Right lobe of liver (tissue), 4 donors: Measurements from ENCODE around the gene PTPN6.

ENCODE experiments used
- POLR2A ChIP-seq: fragments of 450-650 bp; IDR thresholded peaks from one replicate; pipeline ENCODE4 v1.6.1; 2017; ENCODE audit warnings: antibody characterized with exemption, mild to moderate bottlenecking
- TF ChIP-seq, protein P1 (sequence below), 4 donors: fragments of 200-600 bp in 3 of 4; fragments of 450-650 bp in 1 of 4; IDR thresholded peaks; one replicate each; pipeline versions ENCODE4 v1.5.1 to v1.8.0; 2016 to 2022; ENCODE audit warnings: antibody characterized with exemption in 4 of 4, mild to moderate bottlenecking in 2 of 4
- donor health status: DM: no; HTN: no; CAD: no.
- donor health status: DM: no; HTN: no; CAD: no.
- donor health status: DM: no; HTN: yes; CAD: no.

DNA sequence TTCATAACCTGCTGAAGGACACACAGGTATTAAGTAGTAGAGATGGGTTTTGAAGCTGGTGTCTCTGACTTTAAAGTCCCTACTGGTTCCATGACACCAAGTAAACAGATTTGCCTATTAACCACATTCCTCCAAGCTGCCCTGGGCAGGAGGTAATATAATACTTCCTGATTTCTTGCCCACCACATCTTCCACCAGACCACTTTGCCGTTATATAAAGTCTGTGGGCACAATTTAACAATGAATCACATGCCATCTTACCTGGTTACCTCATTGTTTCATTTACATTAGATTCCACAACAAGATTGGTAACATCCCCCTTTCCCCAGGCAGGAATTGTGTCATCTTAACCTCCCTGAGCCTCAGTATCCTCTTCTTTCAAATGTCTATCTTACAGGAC is 47.4 kb upstream of the PTPN6 start:
- TF ChIP-seq POLR2A: no peak
- TF ChIP-seq, protein P1, sequence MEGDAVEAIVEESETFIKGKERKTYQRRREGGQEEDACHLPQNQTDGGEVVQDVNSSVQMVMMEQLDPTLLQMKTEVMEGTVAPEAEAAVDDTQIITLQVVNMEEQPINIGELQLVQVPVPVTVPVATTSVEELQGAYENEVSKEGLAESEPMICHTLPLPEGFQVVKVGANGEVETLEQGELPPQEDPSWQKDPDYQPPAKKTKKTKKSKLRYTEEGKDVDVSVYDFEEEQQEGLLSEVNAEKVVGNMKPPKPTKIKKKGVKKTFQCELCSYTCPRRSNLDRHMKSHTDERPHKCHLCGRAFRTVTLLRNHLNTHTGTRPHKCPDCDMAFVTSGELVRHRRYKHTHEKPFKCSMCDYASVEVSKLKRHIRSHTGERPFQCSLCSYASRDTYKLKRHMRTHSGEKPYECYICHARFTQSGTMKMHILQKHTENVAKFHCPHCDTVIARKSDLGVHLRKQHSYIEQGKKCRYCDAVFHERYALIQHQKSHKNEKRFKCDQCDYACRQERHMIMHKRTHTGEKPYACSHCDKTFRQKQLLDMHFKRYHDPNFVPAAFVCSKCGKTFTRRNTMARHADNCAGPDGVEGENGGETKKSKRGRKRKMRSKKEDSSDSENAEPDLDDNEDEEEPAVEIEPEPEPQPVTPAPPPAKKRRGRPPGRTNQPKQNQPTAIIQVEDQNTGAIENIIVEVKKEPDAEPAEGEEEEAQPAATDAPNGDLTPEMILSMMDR (IDR thresholded peaks at IDR 0.05): no peak
